Activated T-helper 2 cell treated with anti-CD3 and anti-CD28 coated beads, Interferon-gamma antibody, Interleukin-2, Interleukin-4, amounts not matched to agents 10 μg/mL and 5 μg/mL and 100 μg/mL, durations not matched to agents 14 hours and 24 hours and 36 hours (primary cell): ENCODE data around the gene CCDC3. TPM values are rescaled to one million over a fixed set of nuclear protein-coding genes. Genes with fewer than 3 reads are reported as not detected.

Source experiments
- DNase-seq: peaks from one replicate; pipeline ENCODE4 v3.0.0; 2021; ENCODE audit warnings: low spot score
- H3K27ac Mint-ChIP-seq: one replicate; pipeline ENCODE4 v1.8.0; 2021; ENCODE audit warnings: mixed read lengths
- H3K27me3 Mint-ChIP-seq: one replicate; pipeline ENCODE4 v1.8.0; 2021; ENCODE audit warnings: low read depth, mixed read lengths
- H3K36me3 Mint-ChIP-seq: one replicate; pipeline ENCODE4 v1.8.0; 2021; ENCODE audit warnings: low read depth, mixed read lengths
- H3K4me1 Mint-ChIP-seq: one replicate; pipeline ENCODE4 v1.8.0; 2021; ENCODE audit warnings: low read depth, mixed read lengths
- H3K4me3 Mint-ChIP-seq: one replicate; pipeline ENCODE4 v1.8.0; 2021; ENCODE audit warnings: low read depth, mild to moderate bottlenecking, moderate library complexity, mixed read lengths
- H3K9me3 Mint-ChIP-seq: one replicate; pipeline ENCODE4 v1.8.0; 2021; ENCODE audit warnings: mixed read lengths
- intact Hi-C: fragments of 100-400 bp; cut with micrococcal nuclease; formaldehyde crosslinking; loops from one replicate; pipeline ENCODE4 v1.15.1; 2023
- total RNA-seq: library from RNA; stranded (reverse); gene quantifications from 2 replicates; pipeline ENCODE4 v1.2.3, GENCODE V29; 2022

The CCDC3 gene
- total RNA-seq, 1 donor from 2014 or later, result 0.09 TPM

DNA sequence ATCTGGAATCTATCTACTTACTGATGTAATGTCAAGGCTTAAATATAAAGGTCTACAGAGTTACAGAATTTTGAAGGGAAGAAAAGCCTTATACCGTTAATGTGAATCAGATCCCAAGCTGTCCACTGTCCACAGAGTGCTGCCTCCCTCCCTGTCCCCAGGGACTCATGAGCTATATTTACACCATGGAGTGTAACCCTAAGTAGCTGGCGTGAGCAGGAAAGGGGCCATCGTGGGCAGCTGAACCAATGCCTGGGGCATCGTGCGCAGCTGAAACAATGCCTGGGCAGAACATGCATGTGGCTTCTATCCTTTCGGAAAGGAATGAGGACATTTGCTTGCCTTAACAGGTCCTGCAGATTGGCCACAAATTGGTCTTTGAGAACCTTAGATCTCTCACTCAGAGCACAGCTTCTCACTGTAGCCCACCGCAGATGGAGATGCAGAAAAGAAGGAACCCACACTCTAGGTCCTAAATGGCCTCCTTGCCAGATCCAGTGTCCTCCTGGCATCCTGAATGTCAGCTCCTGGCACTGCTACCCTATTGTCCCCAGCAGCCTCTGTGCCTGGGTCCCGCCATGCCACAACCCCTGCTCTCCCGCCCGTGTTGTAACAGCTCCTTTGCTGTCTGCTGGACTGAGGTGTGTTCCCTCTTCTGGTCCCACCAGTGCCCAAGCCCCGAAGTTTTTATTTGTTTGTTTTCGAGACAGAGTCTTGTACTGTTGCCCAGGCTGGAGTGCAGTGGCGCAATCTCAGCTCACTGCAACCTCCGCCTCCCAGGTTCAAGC, 30.3 kb downstream of the CCDC3 start:
- intact Hi-C loops, result no loop called here
- DNase-seq, result no peak
- no peaks in the 10 kb centered on the region for H3K27me3 Mint-ChIP-seq

DNA sequence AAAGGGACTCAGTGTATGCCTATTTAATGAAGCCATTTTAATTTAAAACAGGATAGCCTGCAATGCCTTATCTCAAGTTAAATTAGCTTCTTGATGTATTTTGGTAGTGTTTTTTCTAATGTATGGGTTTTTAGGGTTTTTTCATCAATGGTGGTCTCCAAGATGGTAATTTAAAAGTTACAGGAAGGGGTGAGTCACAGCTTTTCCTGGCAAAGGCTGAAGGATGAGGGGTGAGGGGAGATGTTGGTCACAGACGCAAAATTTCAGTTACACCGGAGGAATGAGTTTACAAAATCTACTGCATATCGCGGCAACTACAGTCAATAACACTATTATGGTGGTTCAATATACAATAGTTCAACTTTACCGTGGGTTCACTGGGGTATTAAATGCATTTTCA, 31.6 kb downstream of the CCDC3 start:
- intact Hi-C loops, result no loop called here
- DNase-seq, result no peak
- Mint-ChIP-seq H3K27ac (no peak overlapping the region), H3K27me3 (no peaks in the 10 kb centered on the region), H3K4me3 (no peak overlapping the region), H3K9me3 (peaks cover 15% of the 10 kb centered on the region), H3K4me1 (no peaks in the 10 kb centered on the region), H3K36me3 (no peaks in the 10 kb centered on the region)

More for the DNA sequence above, 30.3 kb downstream of the CCDC3 start:
- no peak overlapping the region for H3K4me3 Mint-ChIP-seq
- H3K9me3 Mint-ChIP-seq, result peaks cover 15% of the 10 kb centered on the region
- no peaks in the 10 kb centered on the region for H3K4me1 Mint-ChIP-seq
- no peaks in the 10 kb centered on the region for H3K36me3 Mint-ChIP-seq
- no peak overlapping the region for H3K27ac Mint-ChIP-seq

DNA sequence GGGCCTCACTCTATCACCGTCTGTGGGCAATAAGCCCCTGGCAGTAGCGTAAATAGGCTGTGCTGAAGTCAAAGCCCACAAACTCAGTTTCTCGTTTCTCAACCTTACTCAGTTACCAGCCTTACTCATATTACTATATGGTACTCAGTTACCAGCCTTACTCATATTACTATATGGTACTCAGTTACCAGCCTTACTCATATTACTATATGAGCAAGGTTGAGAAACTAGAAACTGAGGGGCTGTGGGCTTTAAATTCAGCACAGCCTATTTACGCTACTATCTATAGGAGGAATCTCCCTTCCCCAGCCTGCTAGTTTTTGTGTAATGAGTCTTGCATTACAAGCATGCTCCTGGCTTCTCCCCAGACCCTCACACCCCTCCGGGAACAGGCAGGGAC, 35.4 kb downstream of the CCDC3 start:
- no peaks in the 10 kb centered on the region for H3K4me1 Mint-ChIP-seq
- peaks cover 15% of the 10 kb centered on the region for H3K9me3 Mint-ChIP-seq
- intact Hi-C loops, result no loop called here
- H3K4me3 Mint-ChIP-seq, result no peak overlapping the region
- no peak overlapping the region for H3K27ac Mint-ChIP-seq
- no peak for DNase-seq
- H3K27me3 Mint-ChIP-seq, result no peaks in the 10 kb centered on the region
- H3K36me3 Mint-ChIP-seq, result no peaks in the 10 kb centered on the region

DNA sequence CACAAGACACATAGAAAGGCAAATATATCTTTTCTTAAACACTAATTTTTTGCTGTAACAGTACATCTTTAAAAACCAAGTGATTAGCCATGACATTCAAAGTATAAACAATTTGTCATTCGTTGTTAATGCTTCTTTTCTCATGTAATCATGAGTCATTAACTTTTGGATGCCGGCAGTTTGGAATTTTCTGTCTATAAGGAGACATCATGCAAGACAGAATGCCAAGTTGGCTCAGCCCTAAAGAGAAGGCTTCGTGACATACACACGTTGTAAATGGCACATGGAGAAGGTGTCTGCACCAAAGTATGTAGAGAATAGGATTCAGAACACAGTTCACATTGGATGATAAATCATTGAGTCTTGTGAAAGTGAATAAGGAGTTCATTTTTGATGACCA, 35.9 kb downstream of the CCDC3 start:
- intact Hi-C loops, result no loop called here
- no peak overlapping the region for H3K27ac Mint-ChIP-seq
- no peak for DNase-seq
- no peak overlapping the region for H3K4me3 Mint-ChIP-seq
- no peaks in the 10 kb centered on the region for H3K4me1 Mint-ChIP-seq
- peaks cover 15% of the 10 kb centered on the region for H3K9me3 Mint-ChIP-seq
- H3K36me3 Mint-ChIP-seq, result no peaks in the 10 kb centered on the region
- no peaks in the 10 kb centered on the region for H3K27me3 Mint-ChIP-seq

DNA sequence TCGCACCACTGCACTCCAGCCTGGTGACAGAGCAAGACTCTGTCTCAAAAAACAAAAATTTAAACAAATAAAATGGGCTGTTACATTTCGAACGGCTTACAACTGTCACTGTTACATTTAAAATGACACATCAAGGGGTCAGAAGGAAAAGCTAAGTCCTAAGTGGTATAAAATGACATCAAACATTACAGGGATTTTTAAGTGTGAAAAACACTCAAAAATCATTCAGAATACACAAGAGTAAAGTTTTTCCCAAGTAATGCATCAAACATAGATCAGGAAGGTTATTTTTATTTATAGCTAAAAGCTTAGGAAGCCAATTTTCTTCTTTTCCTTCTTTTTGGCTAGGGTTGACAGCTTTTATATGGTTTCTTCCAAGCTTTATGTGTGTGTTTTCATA, 39.0 kb downstream of the CCDC3 start:
- Mint-ChIP-seq H3K27me3 (no peaks in the 10 kb centered on the region), H3K9me3 (peaks cover 8% of the 10 kb centered on the region), H3K4me3 (no peak overlapping the region), H3K27ac (no peak overlapping the region), H3K4me1 (no peaks in the 10 kb centered on the region), H3K36me3 (no peaks in the 10 kb centered on the region)
- no peak for DNase-seq
- intact Hi-C loops, result no loop called here

DNA sequence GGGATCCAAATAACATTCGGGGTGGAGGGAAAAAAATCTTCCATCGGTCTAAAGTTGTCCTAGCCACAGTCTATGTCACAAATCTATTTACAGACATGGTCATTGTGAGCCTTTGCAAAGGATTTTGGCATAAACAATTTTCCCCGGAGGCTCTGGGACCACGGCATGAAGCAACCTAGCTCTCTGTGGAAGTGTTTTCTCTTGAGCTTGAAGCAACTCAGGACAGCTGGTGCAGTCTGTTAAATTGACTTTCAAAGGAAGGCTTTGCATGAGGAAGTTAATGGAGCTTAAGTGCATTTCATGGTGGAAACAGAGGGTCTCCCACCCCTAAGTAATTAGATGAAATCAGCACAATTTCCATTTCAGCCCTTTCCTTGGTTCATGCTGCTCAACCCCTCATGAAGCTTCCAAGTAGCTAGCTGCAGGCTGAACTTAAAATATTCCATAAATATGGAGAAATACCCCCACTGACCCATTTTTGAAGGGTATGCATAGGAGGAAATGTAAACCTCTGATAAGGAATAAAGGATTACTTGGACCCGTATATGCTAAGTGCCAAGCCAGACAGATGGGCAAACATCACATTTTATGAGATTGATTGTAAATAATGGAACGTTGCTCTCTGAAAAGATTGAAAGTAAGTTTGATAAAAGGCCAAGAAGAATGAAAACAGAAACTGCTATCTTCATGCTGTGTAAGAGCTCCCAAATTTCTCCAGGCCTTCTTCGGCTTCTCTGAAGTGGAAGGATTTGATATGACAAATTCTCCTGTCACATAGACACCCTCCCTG, 39.9 kb downstream of the CCDC3 start:
- no peak overlapping the region for H3K27ac Mint-ChIP-seq
- no peak for DNase-seq
- intact Hi-C loops, result no loop called here

DNA sequence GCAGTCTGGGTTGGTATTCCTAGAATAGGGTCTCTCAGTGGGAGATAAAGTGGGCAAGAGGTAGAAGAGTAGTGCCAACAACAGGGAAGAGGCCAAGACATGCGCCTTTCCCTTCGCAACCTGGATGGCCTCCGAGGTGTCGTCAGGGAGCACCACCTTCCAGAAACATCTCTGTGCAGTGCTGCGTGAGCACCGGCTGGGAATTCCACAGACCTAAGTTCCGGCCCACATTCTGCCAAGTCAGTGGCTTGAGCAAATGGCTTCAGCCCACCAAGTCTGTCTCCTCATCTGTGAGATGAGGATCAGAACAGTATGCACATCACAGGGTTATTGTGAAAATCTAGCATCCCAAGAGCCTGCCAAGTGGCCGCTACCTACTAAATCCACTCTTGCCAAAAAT, 40.6 kb downstream of the CCDC3 start:
- Mint-ChIP-seq H3K4me3 (no peak overlapping the region), H3K4me1 (no peaks in the 10 kb centered on the region), H3K36me3 (no peaks in the 10 kb centered on the region), H3K27me3 (no peaks in the 10 kb centered on the region), H3K9me3 (no peaks in the 10 kb centered on the region), H3K27ac (no peak overlapping the region)
- DNase-seq, result no peak
- intact Hi-C loops, result no loop called here

More for the DNA sequence above, 39.9 kb downstream of the CCDC3 start:
- Mint-ChIP-seq H3K9me3 (no peaks in the 10 kb centered on the region), H3K4me1 (no peaks in the 10 kb centered on the region), H3K36me3 (no peaks in the 10 kb centered on the region), H3K27me3 (no peaks in the 10 kb centered on the region), H3K4me3 (no peak overlapping the region)

DNA sequence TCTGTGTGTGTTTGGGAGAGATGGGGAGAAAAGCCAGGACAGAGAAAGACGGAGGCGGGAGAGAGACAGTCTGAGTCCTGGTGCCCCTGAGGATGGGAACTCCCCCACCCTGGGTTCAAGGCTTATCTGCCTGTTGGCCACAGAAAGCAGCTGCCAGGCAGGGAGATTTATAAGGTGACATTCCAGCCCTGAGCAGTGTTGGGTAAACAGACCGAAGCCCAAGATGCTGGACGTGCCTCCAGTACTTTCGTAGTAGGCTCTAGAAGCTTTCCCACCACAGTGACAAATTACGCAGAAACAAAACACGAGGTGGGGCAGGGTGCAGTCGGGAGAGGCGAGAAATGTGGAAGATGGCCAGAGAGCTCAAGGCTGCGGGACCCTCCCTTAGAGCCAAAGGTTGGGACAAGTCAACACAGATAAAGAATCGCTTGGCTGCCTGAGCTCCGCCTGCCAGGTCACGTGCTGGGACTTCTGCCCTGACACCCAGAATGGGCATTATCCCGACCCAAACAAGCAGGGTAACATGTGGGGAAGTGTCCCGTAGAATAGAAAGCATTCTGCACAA, 41.1 kb downstream of the CCDC3 start:
- Mint-ChIP-seq H3K27ac (no peak overlapping the region), H3K36me3 (no peaks in the 10 kb centered on the region), H3K27me3 (no peaks in the 10 kb centered on the region), H3K4me1 (no peaks in the 10 kb centered on the region), H3K9me3 (no peaks in the 10 kb centered on the region), H3K4me3 (no peak overlapping the region)
- intact Hi-C loops, result no loop called here
- DNase-seq, result no peak

GRCh38 chr10:12958546-12959110, 42.9 kb downstream of the CCDC3 start:
- Mint-ChIP-seq H3K9me3 (no peaks in the 10 kb centered on the region), H3K27me3 (no peaks in the 10 kb centered on the region), H3K4me1 (no peaks in the 10 kb centered on the region), H3K36me3 (no peaks in the 10 kb centered on the region), H3K27ac (no peak overlapping the region), H3K4me3 (no peak overlapping the region)
- no peak for DNase-seq
- intact Hi-C loops, result no loop called here

GRCh38 chr10:12957081-12957480, 44.4 kb downstream of the CCDC3 start:
- Mint-ChIP-seq H3K9me3 (peaks cover 12% of the 10 kb centered on the region), H3K27me3 (no peaks in the 10 kb centered on the region), H3K27ac (no peak overlapping the region), H3K4me1 (no peaks in the 10 kb centered on the region), H3K4me3 (no peak overlapping the region), H3K36me3 (no peaks in the 10 kb centered on the region)
- no peak for DNase-seq
- intact Hi-C loops, result no loop called here

- Mint-ChIP-seq H3K27me3 (no peaks in the 10 kb centered on the region), H3K27ac (no peak overlapping the region), H3K4me1 (no peaks in the 10 kb centered on the region), H3K4me3 (no peak overlapping the region), H3K36me3 (no peaks in the 10 kb centered on the region), H3K9me3 (peaks cover 12% of the 10 kb centered on the region)
- intact Hi-C loops, result no loop called here
- DNase-seq, result no peak
Measured at GRCh38 chr10:12954866-12955265, 46.6 kb downstream of the CCDC3 start.

- Mint-ChIP-seq H3K4me1 (no peaks in the 10 kb centered on the region), H3K27ac (no peak overlapping the region)
Measured at GRCh38 chr10:12950583-12951128, 50.9 kb downstream of the CCDC3 start.

More at GRCh38 chr10:12950583-12951128, 50.9 kb downstream of the CCDC3 start:
- intact Hi-C loops, result no loop called here
- Mint-ChIP-seq H3K27me3 (no peaks in the 10 kb centered on the region), H3K4me3 (no peak overlapping the region), H3K36me3 (no peaks in the 10 kb centered on the region), H3K9me3 (peaks cover 12% of the 10 kb centered on the region)
- DNase-seq, result no peak
